Measurements from ENCODE around the gene PSMC3IP. TPM values are rescaled to one million over a fixed set of nuclear protein-coding genes. Genes with fewer than 3 reads are reported as not detected.

The PSMC3IP gene
- polyA plus RNA-seq, 1 experiment, result 3.4 TPM

GRCh38 chr17:42538482-42538881 lies 39.0 kb downstream of the PSMC3IP start:
- POLR2A ChIA-PET, result no interaction called here
- CTCF ChIA-PET, result interaction anchor here (0.8 kb wide), 1 partner anchor 39 kb away, joined by 3 read pairs; the partner anchor contains the start of gene PSMC3IP
- no peak for TF ChIP-seq CTCF (IDR thresholded peaks at IDR 0.05; ENCODE audit: insufficient read depth, low read depth, low read length)
- H3K36me3 ChIP-seq (ENCODE audit: control insufficient read depth, insufficient read depth, low read length), result peaks cover 19% of the 10 kb centered on the region
- no peak overlapping the region for H3K4me3 ChIP-seq (ENCODE audit: low read depth, low read length)
- no peak for DNase-seq (ENCODE audit: low read depth)
- no peaks in the 10 kb centered on the region for H3K27me3 ChIP-seq (ENCODE audit: control insufficient read depth, insufficient read depth, low read length)

GRCh38 chr17:42537826-42538451 lies 39.6 kb downstream of the PSMC3IP start:
- no peak overlapping the region for H3K4me3 ChIP-seq (ENCODE audit: low read depth, low read length)
- DNase-seq (ENCODE audit: low read depth), result no peak
- H3K27me3 ChIP-seq (ENCODE audit: control insufficient read depth, insufficient read depth, low read length), result no peaks in the 10 kb centered on the region
- CTCF ChIA-PET, result no interaction called here
- POLR2A ChIA-PET, result no interaction called here
- TF ChIP-seq CTCF (IDR thresholded peaks at IDR 0.05; ENCODE audit: insufficient read depth, low read depth, low read length), result no peak
- peaks cover 16% of the 10 kb centered on the region for H3K36me3 ChIP-seq (ENCODE audit: control insufficient read depth, insufficient read depth, low read length)

- DNase-seq (ENCODE audit: low read depth), result no peak
- peak overlapping the region; percentile 48 for H3K4me3 ChIP-seq (ENCODE audit: low read depth, low read length)
- no peaks in the 10 kb centered on the region for H3K27me3 ChIP-seq (ENCODE audit: control insufficient read depth, insufficient read depth, low read length)
- POLR2A ChIA-PET, result no interaction called here
- no peak for TF ChIP-seq CTCF (IDR thresholded peaks at IDR 0.05; ENCODE audit: insufficient read depth, low read depth, low read length)
- CTCF ChIA-PET, result interaction anchor here (0.6 to 1.7 kb wide), 3 partner anchors 17 to 22 kb away, joined by 3 to 7 read pairs (median 3); no protein-coding TSS in a partner anchor
- H3K36me3 ChIP-seq (ENCODE audit: control insufficient read depth, insufficient read depth, low read length), result peaks cover 13% of the 10 kb centered on the region
Measured at GRCh38 chr17:42537156-42537805, 40.2 kb downstream of the PSMC3IP start.

- ChIA-PET CTCF (interaction anchor here (0.6 to 2.1 kb wide), 10 partner anchors 9 to 225 kb away, joined by 3 to 11 read pairs (median 3); no protein-coding TSS in a partner anchor), POLR2A (interaction anchor here (0.5 to 1.2 kb wide), 3 partner anchors 11 to 212 kb away, joined by 3 to 14 read pairs (median 4); no protein-coding TSS in a partner anchor)
- no peak for DNase-seq (ENCODE audit: low read depth)
- Histone ChIP-seq H3K36me3 (ENCODE audit: control insufficient read depth, insufficient read depth, low read length) (peaks cover 12% of the 10 kb centered on the region), H3K27me3 (ENCODE audit: control insufficient read depth, insufficient read depth, low read length) (no peaks in the 10 kb centered on the region), H3K4me3 (ENCODE audit: low read depth, low read length) (peak overlapping the region; percentile 48)
- TF ChIP-seq CTCF (IDR thresholded peaks at IDR 0.05; ENCODE audit: insufficient read depth, low read depth, low read length), result no peak
Measured at GRCh38 chr17:42536372-42537155, 41.0 kb downstream of the PSMC3IP start.

GRCh38 chr17:42536048-42536371 lies 41.5 kb downstream of the PSMC3IP start, which contains the start of gene NAGLU:
TSS of gene NAGLU (plus strand) at chr17:42536241. CDS start at chr17:42536273, 32 bp downstream.
- H3K4me3 ChIP-seq (ENCODE audit: low read depth, low read length), result peak within 1 kb of the TSS; percentile 48
- CTCF ChIA-PET, result interaction anchor here (0.9 to 2.1 kb wide), 8 partner anchors 9 to 224 kb away, joined by 3 to 11 read pairs (median 4); no protein-coding TSS in a partner anchor
- H3K27me3 ChIP-seq (ENCODE audit: control insufficient read depth, insufficient read depth, low read length), result no peaks in the 10 kb centered on the region
- peaks cover 8% of the 10 kb centered on the region for H3K36me3 ChIP-seq (ENCODE audit: control insufficient read depth, insufficient read depth, low read length)
- POLR2A ChIA-PET, result interaction anchor here (0.6 to 1.2 kb wide), 3 partner anchors 72 to 211 kb away, joined by 3 to 14 read pairs (median 4); no protein-coding TSS in a partner anchor
- no peak for DNase-seq (ENCODE audit: low read depth)
- no peak for TF ChIP-seq CTCF (IDR thresholded peaks at IDR 0.05; ENCODE audit: insufficient read depth, low read depth, low read length)

All from BJ (cell line).